DOHH2 (cell line): ENCODE measurements around the gene TJAP1.

Experiments
- H3F3A ChIP-seq: fragments of 200-600 bp; sonication (generic), shearing (Covaris generic); 2 replicates; pipeline ENCODE4 v1.6.0; 2016; ENCODE audit warnings: antibody characterized with exemption, mild to moderate bottlenecking; ENCODE audit not compliant: control insufficient read depth, insufficient read depth
- H3K27ac ChIP-seq: fragments of 200-600 bp; sonication (generic); 2 replicates; pipeline ENCODE4 v1.5.1; 2014; ENCODE audit warnings: low read depth, mild to moderate bottlenecking, low read length, moderate library complexity
- H3K27me3 ChIP-seq: fragments of 200-600 bp; sonication (generic); 2 replicates; pipeline ENCODE4 v1.6.1; 2014; ENCODE audit warnings: mild to moderate bottlenecking, low read length, mixed read lengths; ENCODE audit not compliant: control insufficient read depth
- H3K36me3 ChIP-seq: fragments of 200-600 bp; sonication (generic); 2 replicates; pipeline ENCODE4 v1.6.1; 2014; ENCODE audit warnings: mild to moderate bottlenecking, low read length, moderate library complexity, mixed read lengths; ENCODE audit not compliant: control insufficient read depth
- H3K4me1 ChIP-seq: fragments of 200-600 bp; sonication (generic); 2 replicates; pipeline ENCODE4 v1.6.1; 2014; ENCODE audit warnings: mild to moderate bottlenecking, low read length, mixed read lengths; ENCODE audit not compliant: control insufficient read depth
- H3K4me2 ChIP-seq: fragments of 200-600 bp; sonication (generic); 2 replicates; pipeline ENCODE4 v1.6.0; 2014; ENCODE audit warnings: mild to moderate bottlenecking, low read length, moderate library complexity
- H3K4me3 ChIP-seq: fragments of 200-600 bp; sonication (generic); 2 replicates; pipeline ENCODE4 v1.5.1; 2014; ENCODE audit warnings: mild to moderate bottlenecking, low read length, mixed read lengths
- H3K79me2 ChIP-seq: fragments of 200-600 bp; sonication (generic); 2 replicates; pipeline ENCODE4 v1.6.1; 2014; ENCODE audit warnings: mild to moderate bottlenecking, low read length, mixed read lengths; ENCODE audit not compliant: control insufficient read depth
- H3K9me2 ChIP-seq: fragments of 200-600 bp; sonication (generic); replicated peaks from 2 replicates; pipeline ENCODE4 v1.6.1; 2014; ENCODE audit warnings: mild to moderate bottlenecking, low read length, mixed read lengths; ENCODE audit not compliant: control insufficient read depth
- H3K9me3 ChIP-seq: fragments of 200-600 bp; sonication (generic); 2 replicates; pipeline ENCODE4 v1.6.1; 2014; ENCODE audit warnings: antibody characterized with exemption, low read length, mixed read lengths; ENCODE audit not compliant: control insufficient read depth, insufficient read depth
- H4K20me1 ChIP-seq: fragments of 200-600 bp; sonication (generic); 2 replicates; pipeline ENCODE4 v1.6.0; 2014; ENCODE audit warnings: low read depth, mild to moderate bottlenecking, antibody characterized with exemption, low read length, moderate library complexity; ENCODE audit not compliant: control insufficient read depth, insufficient read depth
- CTCF ChIP-seq: fragments of 200-600 bp; sonication (generic); IDR thresholded peaks from one replicate; pipeline ENCODE4 v1.5.1; 2014; ENCODE audit warnings: antibody characterized with exemption, mild to moderate bottlenecking, low read depth, low read length; ENCODE audit not compliant: poor library complexity, severe bottlenecking
- EZH2phosphoT487 ChIP-seq: fragments of 200-600 bp; sonication (generic); IDR thresholded peaks from 2 replicates; pipeline ENCODE4 v1.6.1; 2017; ENCODE audit warnings: borderline replicate concordance, mild to moderate bottlenecking, antibody characterized with exemption, low read length, moderate library complexity, mixed read lengths

TJAP1 gene

GRCh38 chr6:43477235-43478007 lies at the start of gene TJAP1:
TJAP1 (plus strand) TSS chr6:43477570; CDS start chr6:43499002, 21,432 bp downstream.
- peaks cover 2% of the 10 kb centered on the region; the same call in 1 of the 2 replicates for H3F3A ChIP-seq
- H3K4me1 ChIP-seq = peaks cover 20% of the 10 kb centered on the region
- no peaks in the 10 kb centered on the region; the same call in 1 of the 2 replicates for H4K20me1 ChIP-seq
- 0 out of 2 replicates have a peak within 1 kb of the TSS, but pooled peaks have one; percentile 11 for H3K27ac ChIP-seq
- no peaks in the 10 kb centered on the region for H3K36me3 ChIP-seq
- no peaks in the 10 kb centered on the region for H3K9me3 ChIP-seq
- TF ChIP-seq CTCF = no peak
- TF ChIP-seq EZH2phosphoT487 = no peak
- H3K4me2 ChIP-seq = peak within 1 kb of the TSS; percentile 84
- H3K9me2 ChIP-seq = no peaks in the 10 kb centered on the region
- peaks cover 46% of the 10 kb centered on the region for H3K79me2 ChIP-seq
- peak within 1 kb of the TSS; percentile 78 for H3K4me3 ChIP-seq
- no peaks in the 10 kb centered on the region for H3K27me3 ChIP-seq

GRCh38 chr6:43428112-43428570 lies 49.2 kb upstream of the TJAP1 start:
- peak overlapping the region; percentile 96 for H3K4me3 ChIP-seq
- H3K27ac ChIP-seq = peak overlapping the region; percentile 54
- peaks cover 18% of the 10 kb centered on the region for H3K4me1 ChIP-seq
- H3K36me3 ChIP-seq = peaks cover 19% of the 10 kb centered on the region
- no peaks in the 10 kb centered on the region for H3K9me2 ChIP-seq
- H3K9me3 ChIP-seq = no peaks in the 10 kb centered on the region
- TF ChIP-seq CTCF = no peak
- no peak for TF ChIP-seq EZH2phosphoT487
- no peaks in the 10 kb centered on the region for H3F3A ChIP-seq
- no peaks in the 10 kb centered on the region for H3K27me3 ChIP-seq
- peaks cover 28% of the 10 kb centered on the region for H3K79me2 ChIP-seq
- H3K4me2 ChIP-seq = peak overlapping the region; percentile 71
- no peaks in the 10 kb centered on the region for H4K20me1 ChIP-seq

- peaks cover 28% of the 10 kb centered on the region for H3K79me2 ChIP-seq
- H4K20me1 ChIP-seq = no peaks in the 10 kb centered on the region
- no peaks in the 10 kb centered on the region for H3K9me2 ChIP-seq
- H3K27ac ChIP-seq = no peak overlapping the region
- no peaks in the 10 kb centered on the region for H3F3A ChIP-seq
- TF ChIP-seq EZH2phosphoT487 (no peak), CTCF (no peak)
- H3K36me3 ChIP-seq = peaks cover 26% of the 10 kb centered on the region
- peak overlapping the region; percentile 71 for H3K4me2 ChIP-seq
- H3K27me3 ChIP-seq = no peaks in the 10 kb centered on the region
- H3K9me3 ChIP-seq = no peaks in the 10 kb centered on the region
- peaks cover 18% of the 10 kb centered on the region for H3K4me1 ChIP-seq
- peak overlapping the region; percentile 96 for H3K4me3 ChIP-seq
Observed at GRCh38 chr6:43428874-43429273, 48.5 kb upstream of the TJAP1 start.
